Tibial nerve (tissue), 4 donors: Measurements from ENCODE around the gene HES5. TPM values are rescaled to one million over a fixed set of nuclear protein-coding genes. Genes with fewer than 3 reads are reported as not detected.

ENCODE experiments used
- DNase-seq, 2 donors: peaks; one replicate each; pipeline ENCODE4 v3.0.0-alpha.2; 2019; ENCODE audit warnings: low spot score in 2 of 2
- H3K27ac ChIP-seq, 4 donors: fragments of 200-600 bp; sonication (generic) in 3 of 4; one replicate each; pipeline ENCODE4 v1.5.1; 2017 to 2019; ENCODE audit warnings: mild to moderate bottlenecking in 1 of 4
- H3K27me3 ChIP-seq, 2 donors: fragments of 200-600 bp; sonication (generic) in 1 of 2; one replicate each; pipeline versions ENCODE4 v1.5.1 to v1.6.0; 2017 to 2019
- H3K36me3 ChIP-seq, 3 donors: fragments of 200-600 bp; sonication (generic); one replicate each; pipeline ENCODE4 v1.5.1; 2018 to 2019
- H3K4me1 ChIP-seq, 4 donors: fragments of 200-600 bp; sonication (generic) in 3 of 4; one replicate each; pipeline ENCODE4 v1.5.1; 2017 to 2019
- H3K4me3 ChIP-seq, 4 donors: fragments of 200-600 bp; sonication (generic) in 3 of 4; one replicate each; pipeline ENCODE4 v1.5.1; 2017 to 2019; ENCODE audit warnings: mild to moderate bottlenecking in 1 of 4, moderate library complexity in 1 of 4
- H3K9me3 ChIP-seq, 4 donors: fragments of 200-600 bp; sonication (generic) in 3 of 4; one replicate each; pipeline ENCODE4 v1.5.1; 2017 to 2019
- CTCF ChIP-seq, 5 experiments: fragments of 200-600 bp in 3 of 5; fragments of 450-650 bp in 2 of 5; sonication (generic) in 3 of 5; IDR thresholded peaks; one replicate each; pipeline ENCODE4 v1.5.1; 2016 to 2019; ENCODE audit warnings: antibody characterized with exemption in 5 of 5, mild to moderate bottlenecking in 3 of 5, moderate library complexity in 2 of 5
- EP300 ChIP-seq, 2 donors: sonication (generic); formaldehyde crosslinking; IDR thresholded peaks; one replicate each; pipeline ENCODE4 v1.6.1; 2017; ENCODE audit warnings: antibody characterized with exemption in 2 of 2, mild to moderate bottlenecking in 1 of 2
- POLR2A ChIP-seq, 2 donors: fragments of 450-650 bp; IDR thresholded peaks; one replicate each; pipeline ENCODE4 v1.6.1; 2017; ENCODE audit warnings: antibody characterized with exemption in 2 of 2, mild to moderate bottlenecking in 2 of 2, moderate library complexity in 2 of 2
- WGBS, 2 donors: methylation state at CpG; one replicate each; pipeline ENCODE4 v1.1.5; 2018; 5-methylcytosine and 5-hydroxymethylcytosine counted together
- total RNA-seq, 4 donors: library from RNA; depleted of rRNA; stranded (reverse); fragments of >200 nt; gene quantifications; one replicate each; pipeline ENCODE4 v1.1.0, GENCODE V29; 2016

The HES5 gene
- total RNA-seq, 4 donors from 2014 or later = 0.87 TPM; not detected in 3

GRCh38 chr1:2547210-2548067, 17.4 kb upstream of the HES5 start:
- Histone ChIP-seq H3K27me3 (no peaks in the 10 kb centered on the region), H3K4me3 (peak overlapping the region; percentile 36 to 68 (median 51)), H3K36me3 (no peaks in the 10 kb centered on the region), H3K9me3 (no peaks in the 10 kb centered on the region), H3K27ac (peak overlapping the region; percentile 94 to 98 (median 96)), H3K4me1 (peaks cover 0 to 67% (median 48%) of the 10 kb centered on the region in 4 donors)
- 11 to 14% methylated on average over 25 to 27 of the region's 27 CpGs for WGBS, 2 donors
- TF ChIP-seq EP300 (IDR thresholded peaks at IDR 0.05) (no peak), CTCF (IDR thresholded peaks at IDR 0.05) (no peak), POLR2A (IDR thresholded peaks at IDR 0.05) (no peak)
- DNase-seq = peak in 1 of 2 donors; percentile 30

DNA sequence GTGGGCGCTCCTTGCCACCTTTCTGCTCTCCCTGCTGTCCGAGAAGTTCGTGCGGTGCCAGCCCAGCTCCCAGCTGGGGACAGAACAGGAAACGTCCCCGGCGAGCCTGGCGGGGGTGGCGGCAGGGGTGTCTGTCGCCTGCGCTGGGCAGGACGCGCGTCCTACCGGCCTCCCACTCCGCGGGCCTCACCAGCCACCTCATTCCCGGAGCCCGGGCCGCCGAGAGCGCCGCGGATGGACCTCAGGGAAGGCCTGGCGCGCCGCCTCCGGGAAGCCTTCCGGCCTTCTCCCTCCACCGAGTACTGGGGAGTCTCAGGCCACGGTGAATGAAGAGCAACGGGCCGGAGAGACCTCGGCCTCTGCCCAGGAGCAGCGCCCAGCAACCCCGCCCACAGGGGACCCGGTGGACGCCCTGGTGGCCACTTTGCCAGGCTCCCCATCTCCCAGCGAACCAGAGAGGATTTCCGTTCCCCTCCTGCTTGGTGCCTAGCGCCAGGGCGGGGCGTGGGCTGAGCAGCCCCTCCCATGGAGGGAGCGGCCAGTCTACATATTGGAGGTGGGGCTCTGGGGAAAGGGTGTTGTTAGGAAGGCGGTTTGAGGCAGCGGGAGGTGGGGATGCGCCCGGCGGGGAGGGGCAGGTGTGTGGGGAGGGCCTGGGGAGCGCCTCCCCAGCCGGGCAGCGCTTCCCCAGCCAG, 16.6 kb upstream of the HES5 start:
- no peaks in the 10 kb centered on the region for H3K9me3 ChIP-seq
- DNase-seq = peak; percentile 68 to 81
- H3K4me1 ChIP-seq = peaks cover 0 to 67% (median 49%) of the 10 kb centered on the region in 4 donors
- no peaks in the 10 kb centered on the region for H3K27me3 ChIP-seq
- H3K36me3 ChIP-seq = no peaks in the 10 kb centered on the region
- peak overlapping the region; percentile 94 to 98 (median 96) for H3K27ac ChIP-seq
- TF ChIP-seq POLR2A (IDR thresholded peaks at IDR 0.05) = peak; percentile 41 to 47
- TF ChIP-seq EP300 (IDR thresholded peaks at IDR 0.05) = peak in 1 of 2 donors; percentile 76
- TF ChIP-seq CTCF (IDR thresholded peaks at IDR 0.05) = peak in 2 of 5 experiments; percentile 36 to 42
- H3K4me3 ChIP-seq = peak overlapping the region; percentile 36 to 68 (median 51)
- 0 to 6% methylated on average over 8 to 22 of the region's 52 CpGs for WGBS, 2 donors

GRCh38 chr1:2545754-2546514, 15.9 kb upstream of the HES5 start:
- peak overlapping the region; percentile 94 to 98 (median 96) for H3K27ac ChIP-seq

More at GRCh38 chr1:2545754-2546514, 15.9 kb upstream of the HES5 start:
- TF ChIP-seq EP300 (IDR thresholded peaks at IDR 0.05) = no peak
- no peak for TF ChIP-seq CTCF (IDR thresholded peaks at IDR 0.05)
- no peak for TF ChIP-seq POLR2A (IDR thresholded peaks at IDR 0.05)
- Histone ChIP-seq H3K4me1 (peaks cover 0 to 71% (median 51%) of the 10 kb centered on the region in 4 donors), H3K36me3 (no peaks in the 10 kb centered on the region), H3K4me3 (peak overlapping the region; percentile 36 to 68 (median 51)), H3K9me3 (no peaks in the 10 kb centered on the region), H3K27me3 (peaks cover 0 to 4% of the 10 kb centered on the region in 2 donors)
- DNase-seq = peak; percentile 78
- 8% methylated on average over 10 to 12 of the region's 43 CpGs for WGBS, 2 donors
